Activated CD8-positive, alpha-beta memory T cell treated with anti-CD3 and anti-CD28 coated beads, Interleukin-2, amount 50 U/mL, for 1 hour (primary cell): ENCODE data around the gene TOP3B.

ENCODE experiments used
- DNase-seq: peaks from one replicate; pipeline ENCODE4 v3.0.0-alpha.2; 2020; ENCODE audit errors: extremely low read depth

TOP3B gene

DNA sequence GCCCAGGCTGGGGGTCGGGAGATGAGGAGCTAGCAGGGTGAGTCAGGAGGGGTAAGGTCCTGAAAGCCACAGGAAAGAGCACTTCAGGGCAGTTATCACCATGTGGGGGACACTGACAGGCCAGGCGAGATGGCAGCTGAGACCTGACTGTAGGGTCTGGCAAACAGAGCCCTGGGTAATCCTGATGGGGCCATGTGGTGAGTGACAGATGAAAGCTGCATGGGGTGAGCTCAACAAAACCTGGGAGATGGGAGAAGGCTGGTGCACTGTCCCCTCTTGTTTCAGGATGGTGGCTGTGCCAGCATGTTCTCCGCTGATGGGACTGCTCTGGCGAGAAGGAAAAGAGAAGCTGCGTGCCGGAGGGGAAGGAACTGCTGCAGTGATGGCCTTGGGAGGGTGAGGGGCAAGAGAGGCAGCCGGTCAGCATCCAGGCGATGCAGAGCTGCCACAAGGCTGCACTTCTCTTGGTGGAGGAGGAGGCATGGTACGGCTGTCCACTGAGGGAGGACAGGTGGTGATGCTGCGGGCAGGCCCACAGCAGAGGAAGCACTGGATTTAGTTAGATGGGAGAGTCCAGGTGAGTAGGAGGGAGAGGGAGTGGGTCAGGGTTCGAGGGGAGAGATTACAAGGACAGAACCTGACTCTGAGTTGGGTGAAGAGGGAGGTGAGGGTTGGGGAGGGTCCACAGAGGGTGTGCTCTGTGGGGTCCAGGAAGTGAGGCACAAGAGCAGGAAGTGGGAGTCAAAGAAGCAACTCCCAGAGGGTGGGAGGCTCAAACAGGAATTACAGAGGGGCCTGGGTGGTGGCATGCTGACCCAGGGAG lies 3.8 kb downstream of the TOP3B start:
- DNase-seq, result no peak

DNA sequence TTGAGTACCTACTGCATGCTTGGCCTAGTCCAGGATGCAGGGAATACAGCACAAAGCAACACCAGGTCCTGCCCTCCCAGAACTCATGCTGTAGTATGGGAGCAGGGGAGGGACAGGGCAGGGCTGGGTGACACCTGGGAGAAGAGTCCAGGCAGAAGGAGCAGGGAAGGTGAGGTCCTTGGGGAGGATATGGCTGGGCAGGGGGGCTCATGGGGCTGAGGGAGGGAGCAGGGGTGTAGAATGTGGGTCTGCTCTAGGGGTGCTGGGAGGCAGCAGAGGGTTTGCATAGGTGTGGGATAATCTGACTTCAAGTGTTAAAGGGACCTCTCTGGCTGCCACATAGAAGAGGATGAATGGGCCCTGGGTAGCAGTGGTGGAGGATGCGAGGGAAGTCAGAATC lies 4.8 kb downstream of the TOP3B start:
- no peak for DNase-seq

DNA sequence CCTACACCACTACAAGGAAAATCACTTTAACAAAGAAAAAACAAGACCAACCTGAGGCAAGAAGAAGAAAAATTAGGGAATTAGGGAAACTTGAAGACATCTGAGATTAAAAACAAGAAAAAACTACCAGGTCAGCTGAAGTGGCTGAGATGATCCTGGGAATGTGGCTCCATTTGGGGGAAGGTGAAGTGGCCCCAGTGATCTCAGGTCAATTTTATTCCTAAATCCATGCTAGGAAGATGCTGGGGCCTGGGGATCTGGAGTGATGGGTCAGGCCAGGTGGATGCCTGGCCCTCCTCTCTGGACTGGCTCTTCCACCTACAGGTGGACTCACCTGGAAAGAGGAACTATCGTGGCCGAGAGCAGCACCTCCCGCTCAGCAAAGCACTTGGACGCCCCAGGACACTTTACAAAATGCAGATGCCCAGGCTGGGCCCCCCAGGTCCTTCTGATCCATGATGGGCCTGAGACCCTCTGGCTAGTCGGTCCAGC lies 6.7 kb downstream of the TOP3B start:
- DNase-seq, result no peak

DNA sequence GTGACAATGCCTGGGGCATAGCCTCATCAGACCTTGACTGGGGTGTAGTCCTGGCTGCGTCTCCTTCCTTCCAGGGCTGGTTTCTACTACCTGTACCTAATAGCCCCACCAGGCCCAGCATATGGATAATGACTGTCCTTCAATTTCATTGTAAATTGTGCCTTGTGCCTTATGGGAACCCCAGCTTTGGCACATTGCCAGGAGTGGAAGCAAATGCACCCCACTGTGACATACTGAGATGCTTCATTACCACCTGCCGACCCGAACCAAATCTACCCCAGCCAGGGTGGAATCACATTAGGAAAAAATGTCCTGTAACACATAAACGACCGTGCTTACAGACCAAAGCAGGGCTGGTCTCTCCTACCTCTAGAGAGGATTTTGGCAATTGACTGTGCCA lies 7.3 kb downstream of the TOP3B start:
- DNase-seq, result no peak

DNA sequence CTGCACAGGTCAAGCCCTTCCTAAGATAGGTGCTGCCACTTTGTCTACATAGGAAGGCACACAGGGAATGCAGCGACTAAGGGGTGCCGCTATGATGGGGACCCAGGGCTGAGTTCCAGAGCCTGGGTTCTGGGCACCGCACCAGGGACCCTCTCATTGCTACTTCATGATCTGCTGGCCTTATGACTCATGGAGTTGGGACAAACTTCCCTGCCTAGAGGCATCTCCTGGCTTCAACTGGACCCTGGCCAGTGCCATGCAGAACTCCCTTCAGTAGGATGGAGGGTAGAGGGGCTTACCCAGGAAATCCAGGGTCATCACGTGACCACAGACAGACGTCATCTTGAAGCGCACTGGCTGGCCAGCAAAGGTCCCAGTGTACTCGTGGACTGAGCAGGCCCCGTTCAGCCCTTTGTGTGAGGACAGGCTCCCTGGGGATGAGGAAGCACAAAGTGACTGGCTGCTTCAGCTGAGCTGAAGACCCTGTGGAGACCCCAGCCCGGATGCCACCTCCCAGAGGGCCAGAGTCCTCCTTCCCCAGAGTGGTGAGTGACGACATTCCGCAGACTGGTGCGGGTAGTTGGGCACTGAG lies 8.4 kb downstream of the TOP3B start:
- DNase-seq, result no peak

DNA sequence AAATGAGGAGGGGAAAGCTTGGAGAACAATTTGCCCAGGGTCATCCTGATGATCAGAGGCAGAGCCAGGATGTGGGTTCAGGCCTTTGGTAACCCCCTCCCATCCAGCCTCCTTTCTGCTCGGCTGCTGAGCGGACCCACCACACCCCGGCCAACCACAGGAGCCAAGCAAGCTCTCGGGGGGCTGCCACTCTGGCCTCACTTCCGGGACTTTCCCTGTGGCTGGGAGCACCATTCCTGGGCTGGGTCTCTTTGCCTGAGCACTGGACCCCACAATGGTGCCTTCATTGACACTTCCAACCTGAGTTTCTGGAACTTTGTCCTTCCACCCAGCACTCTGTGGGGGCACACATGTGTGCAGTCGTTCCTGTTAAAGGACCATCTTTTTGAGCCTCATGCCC lies 9.8 kb downstream of the TOP3B start:
- DNase-seq, result no peak

DNA sequence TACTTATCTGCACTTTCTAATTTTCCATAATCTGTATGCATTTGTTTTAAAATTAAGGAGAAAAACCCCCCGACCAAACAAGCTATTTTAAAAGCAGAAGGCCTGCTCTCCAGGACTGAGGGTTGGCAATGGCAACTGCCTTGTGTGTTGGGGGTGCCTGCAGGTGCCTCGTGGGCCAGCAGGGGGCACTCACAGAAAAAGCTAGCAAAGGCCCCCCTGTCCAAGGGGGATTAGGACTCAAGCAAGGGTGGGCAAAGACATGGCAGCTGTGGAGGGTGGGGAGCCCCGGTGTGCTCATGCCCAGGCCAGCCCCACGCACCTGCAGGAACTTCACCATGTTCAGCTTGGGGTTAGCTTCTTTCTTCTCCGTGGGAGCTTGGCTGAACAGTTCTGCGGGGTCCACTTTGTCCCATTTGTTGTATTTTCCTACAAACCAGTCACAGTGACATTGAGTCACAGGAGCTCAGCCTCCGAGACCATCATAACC lies 10.3 kb downstream of the TOP3B start:
- no peak for DNase-seq

DNA sequence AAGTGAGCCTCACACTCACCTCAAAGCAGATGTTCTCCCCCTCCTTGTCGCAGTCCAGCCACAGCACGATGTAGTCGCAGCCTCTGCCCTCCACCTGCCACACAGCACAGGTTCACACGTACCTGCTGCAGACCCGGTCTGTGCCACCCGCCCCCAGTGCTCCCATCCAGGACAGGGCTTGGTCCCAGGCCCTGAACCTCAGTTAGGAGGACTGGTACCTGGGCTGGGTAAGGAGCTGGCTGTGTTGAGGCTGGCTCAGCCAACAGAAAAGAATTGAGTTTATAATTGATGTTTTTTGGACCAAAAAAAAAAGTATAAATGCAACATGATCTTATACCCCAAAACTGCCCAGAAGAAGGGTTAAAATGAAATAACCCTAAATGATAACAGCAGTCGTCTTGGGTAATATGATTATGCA lies 10.7 kb downstream of the TOP3B start:
- no peak for DNase-seq

DNA sequence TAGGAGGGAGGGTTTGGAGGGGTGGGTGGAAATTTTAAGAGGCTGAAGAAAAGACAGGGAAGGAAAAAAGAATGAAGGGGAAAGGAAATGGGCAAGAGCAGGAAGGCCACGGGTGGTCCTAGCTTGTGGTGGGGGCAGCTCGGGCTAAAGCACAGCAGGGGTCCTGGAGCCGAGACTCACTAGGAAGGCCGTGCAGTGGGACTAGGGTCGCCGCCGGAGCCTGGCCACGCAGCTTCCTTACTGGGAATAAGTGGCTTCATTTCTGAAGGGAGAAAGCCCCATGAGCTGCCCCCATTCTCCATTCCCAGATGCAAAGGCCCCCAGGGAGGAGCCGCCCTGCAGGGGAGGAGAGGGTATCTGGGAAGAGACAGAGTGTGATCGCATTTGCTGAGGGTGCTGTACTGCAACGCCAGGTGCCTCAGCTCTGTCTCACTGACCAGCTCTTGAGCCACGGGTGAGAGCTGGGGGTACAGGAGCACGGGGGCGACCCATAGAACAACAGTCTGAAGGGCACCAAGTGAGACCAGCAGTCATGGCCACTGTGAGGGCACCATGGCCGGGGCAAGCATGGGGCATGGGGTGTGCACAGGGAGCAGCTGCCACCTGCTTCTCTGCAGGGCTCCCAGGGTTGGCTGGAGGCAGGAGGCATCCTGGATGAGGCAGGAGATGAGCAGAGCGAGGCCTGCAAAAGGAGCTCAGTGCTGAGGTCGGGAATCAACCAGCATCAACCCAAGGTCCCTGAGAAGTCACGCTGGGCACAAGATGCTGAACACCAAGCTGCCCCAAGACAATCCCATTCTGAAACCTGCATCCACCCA lies 11.6 kb downstream of the TOP3B start:
- no peak for DNase-seq

DNA sequence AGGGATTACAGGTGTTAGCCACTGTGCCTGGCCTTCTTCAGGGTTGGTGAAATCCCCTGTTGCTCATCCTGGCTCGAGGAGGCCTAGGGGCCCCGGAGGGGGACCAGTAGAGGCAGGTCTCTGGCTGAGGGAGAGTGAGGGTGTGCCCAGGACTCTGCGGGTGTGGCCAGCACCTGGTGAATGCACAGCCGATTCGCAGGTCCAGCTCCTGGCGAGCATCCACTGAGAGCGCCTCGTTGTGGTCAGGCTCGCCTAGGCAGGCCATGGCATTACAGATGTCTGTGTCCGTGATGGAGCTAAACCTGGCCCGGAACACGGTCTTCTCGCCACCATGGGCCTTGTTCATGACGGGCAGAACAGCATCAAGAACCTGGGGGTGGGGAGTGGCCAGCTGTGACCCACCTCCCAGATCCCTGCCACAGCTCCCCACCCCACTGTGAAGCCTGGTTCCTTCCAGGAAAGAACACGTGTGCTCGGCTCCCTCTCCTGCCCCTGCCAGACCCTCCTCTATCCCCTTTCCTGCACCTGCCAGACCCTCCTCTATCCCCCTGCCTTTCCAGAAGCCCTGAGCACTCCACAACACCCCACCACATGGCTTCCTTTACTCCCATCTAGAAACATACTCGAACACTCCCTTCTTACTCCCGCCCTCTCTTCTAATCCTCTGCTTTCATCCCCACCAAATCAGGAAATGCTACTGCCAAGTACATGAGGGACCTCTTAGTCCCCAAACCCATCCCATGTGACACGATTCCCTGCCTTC lies 12.4 kb downstream of the TOP3B start:
- DNase-seq, result no peak

DNA sequence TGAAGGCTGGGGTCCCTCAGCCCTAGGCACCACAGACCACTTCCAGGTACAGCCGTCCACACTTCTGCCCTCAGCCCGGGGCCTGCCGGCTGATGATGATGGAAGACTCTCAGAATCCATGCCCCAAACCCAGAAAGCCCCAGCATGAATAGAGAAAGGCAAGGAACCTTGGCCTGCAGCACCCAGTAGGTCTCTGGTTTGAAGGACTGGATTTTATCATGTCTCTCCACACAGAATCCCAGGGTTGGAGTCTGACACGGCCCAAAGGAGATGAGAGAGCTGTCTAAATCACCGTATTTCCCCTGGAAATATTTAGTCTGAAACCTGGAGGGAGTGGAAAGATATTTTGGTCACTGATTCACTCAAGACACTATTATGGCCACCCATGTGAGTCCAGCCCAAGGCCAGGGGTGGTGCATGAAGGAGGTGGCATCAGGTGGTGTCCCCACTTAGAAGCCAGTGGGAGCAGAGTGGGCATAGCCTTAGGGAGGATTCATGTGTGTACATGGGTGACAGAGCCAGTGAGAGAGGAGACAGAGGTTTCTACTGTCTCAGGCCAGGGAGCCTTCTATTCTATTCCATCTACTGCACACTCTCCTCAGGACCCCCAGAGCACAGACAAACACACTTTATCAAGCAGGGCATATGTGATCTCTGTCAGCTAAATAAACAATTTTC lies 14.0 kb downstream of the TOP3B start:
- no peak for DNase-seq

DNA sequence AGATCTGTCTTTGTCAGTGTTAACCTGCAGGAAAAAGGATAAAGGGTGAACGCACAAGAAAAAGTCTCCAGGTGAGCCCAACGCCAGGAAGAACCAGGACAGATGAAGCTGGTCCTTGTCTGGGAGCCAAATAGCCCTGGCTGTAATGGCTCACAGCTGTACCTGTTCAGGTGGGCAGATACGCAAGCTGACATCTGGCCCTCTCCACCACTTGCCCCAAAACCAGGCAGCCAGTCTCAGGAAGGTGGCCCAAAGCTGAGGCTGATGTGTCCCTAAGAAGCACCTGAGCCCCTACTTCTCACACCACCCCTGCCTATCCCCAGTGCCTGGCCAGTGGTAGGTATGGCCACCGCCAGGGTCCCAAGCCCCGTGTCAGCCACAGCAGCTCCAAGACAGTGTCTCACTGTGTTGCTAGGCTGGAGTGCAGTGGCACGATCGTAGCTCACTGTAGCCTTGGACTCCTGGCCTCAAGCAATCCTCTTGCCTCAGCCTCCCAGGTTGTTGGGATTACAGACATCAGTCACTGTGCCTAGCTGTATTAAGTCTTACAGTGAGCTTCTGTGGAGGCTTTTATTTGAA lies 14.8 kb downstream of the TOP3B start:
- no peak for DNase-seq

DNA sequence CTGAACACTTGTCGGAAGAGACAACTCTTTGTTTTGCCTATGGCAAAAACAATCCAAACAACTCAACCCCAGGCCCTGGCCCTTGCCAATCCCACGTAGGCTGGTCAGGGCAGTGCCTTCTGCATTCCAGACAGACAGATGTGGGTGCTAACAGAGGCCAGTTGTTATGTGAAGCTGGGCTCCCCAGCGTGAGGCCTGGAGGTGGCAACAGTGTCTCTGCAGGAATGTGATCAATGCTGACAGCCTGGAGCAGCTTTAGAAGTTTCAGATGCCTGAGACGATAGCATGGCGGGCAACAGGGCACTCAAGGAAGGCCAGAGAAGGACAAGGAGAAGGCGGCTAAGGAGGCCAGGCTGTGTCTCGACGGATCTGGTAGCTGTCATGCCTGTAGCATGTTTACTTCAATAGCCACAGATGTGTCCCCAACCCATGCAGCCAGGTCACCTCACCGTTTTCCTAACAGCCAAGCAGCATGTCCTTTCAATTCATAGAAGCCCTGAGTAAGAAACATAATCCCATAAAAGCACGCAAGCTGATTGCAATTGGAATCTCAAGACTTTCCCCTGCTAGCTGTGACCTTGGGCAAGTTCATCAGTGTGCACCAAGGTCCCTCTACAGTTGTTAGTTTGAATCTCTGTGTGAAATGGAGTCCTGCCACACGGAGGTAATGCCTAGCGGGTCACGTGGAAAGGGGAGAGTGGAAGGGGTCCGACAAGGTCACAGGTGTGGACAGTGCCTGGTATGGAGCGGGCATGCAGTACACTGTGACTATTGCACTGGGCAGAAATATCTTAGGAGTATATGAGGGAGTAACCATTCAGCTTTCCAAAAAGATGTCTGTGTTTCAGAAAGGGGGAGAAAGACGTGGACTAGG lies 15.7 kb downstream of the TOP3B start:
- no peak for DNase-seq

DNA sequence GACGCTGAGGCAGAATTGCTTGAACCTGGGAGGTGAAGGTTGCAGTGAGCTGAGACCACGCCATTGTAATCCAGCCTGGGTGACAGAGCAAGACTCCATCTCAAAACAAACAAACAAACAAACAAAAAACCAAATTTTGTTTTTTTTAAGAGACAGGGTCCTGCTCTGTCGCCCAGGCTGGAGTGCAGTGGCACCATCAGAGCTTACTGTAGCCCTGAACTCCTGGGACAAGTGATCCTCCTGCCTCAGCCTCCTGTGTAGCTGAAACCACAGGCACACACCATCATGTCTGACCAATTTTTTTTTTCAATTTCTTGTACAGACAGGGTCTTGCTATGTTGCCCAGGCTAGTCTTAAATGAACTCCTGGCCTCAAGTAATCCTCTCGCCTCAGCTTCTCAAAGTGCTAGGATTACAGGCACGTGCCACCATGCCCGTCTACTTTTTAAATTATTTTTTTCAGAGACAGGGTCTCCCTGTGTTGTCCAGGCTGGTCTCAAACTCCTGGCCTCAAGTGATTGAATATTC lies 16.8 kb downstream of the TOP3B start:
- no peak for DNase-seq

DNA sequence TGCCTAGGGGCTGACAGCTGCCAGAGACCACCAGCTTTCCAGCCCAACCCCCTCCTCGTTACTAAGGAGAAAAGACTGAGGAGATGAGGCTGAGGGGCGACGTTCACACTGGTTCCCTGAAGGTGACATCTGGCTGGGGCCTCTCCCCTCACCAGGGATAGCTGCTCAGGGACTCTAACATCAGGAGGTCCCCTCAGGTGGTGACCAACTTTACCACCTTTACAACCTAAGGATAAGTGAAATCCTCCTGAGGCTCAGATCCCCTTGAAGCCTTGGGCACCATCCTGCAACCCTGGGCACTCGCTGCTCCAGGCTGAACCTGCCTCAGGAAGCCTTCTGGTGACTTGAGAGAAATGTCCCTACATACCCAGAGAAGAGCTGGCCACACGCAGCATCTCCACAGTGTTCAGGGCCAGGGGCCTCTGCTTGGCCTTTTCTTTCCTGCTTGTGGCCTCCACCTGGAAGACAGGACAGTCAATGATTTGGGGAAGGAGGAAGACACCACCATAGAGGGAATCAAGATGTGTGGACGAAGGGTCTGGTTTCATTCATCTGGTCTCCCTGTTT lies 17.6 kb downstream of the TOP3B start:
- DNase-seq, result no peak

DNA sequence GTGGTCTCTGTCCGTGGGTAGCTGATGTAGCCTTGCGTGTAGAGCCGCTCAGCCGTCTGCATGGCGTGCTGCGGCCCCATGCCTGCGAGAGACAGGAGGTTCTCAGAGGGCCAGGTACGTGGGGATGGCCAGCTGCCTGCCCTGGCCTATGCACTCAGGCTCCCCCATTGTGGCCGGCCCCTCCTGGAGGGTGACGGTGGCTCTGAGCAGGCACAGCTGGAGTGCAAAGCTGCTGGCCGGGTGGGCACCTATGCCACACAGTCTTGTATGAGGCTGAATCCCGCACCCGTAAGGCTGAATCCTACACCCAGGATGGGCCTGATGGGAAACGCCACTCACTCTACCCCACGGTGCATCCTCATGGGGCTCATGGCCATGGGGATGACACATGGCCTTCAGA lies 18.4 kb downstream of the TOP3B start:
- no peak for DNase-seq

DNA sequence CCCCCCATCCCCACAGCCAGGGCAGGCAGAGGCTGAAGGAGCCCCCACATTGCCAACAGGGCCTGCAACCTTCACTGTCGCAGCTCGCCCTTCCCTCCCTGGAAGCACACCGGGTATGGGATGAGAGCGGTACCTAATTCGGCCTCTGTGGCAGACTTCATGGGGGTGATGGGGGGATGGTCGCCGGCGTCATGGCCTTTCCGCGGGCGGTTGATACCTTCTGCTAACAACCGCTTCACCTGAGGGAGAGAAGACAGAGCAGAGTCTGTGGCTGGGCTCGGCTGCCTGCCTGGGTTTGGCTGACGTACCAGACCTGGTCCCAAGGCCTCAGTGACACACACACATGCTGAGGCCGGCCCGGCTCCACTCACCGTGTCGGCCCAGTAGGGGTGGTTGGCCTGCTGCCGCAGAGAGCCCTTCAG lies 18.8 kb downstream of the TOP3B start:
- no peak for DNase-seq

DNA sequence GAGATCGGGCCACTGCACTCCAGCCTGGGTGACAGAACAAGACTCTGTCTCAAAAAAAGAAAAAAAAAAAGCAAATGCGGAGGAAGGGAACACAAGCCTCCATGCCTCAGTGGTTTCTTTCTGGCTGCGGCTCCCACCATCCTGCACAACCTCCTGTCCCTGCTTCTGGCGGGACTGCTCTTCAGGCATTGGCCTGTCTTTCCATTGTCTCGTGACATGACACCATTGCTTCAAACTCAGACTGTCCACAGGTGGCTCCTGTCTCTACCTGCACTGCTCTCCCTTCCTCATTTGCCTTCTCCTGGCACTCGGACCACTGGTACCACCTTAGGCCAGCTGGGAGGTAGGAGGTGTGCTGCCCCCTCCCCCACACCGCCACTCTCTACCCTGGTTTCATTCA lies 19.3 kb downstream of the TOP3B start:
- no peak for DNase-seq

DNA sequence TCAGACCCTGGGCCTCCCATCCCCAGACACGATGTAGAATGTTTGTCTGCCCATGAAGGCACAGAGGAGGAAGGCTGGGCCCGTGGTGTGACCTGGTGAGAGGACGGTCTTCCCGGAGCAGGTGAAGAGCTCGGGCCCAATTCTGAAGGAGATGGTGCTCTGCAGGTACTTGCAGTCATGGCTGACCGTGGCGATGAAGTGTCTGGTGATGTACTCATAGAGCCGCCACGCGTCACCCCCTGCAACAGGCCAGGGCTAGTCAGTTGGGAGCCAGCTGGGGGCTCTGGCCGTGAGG lies 20.0 kb downstream of the TOP3B start:
- no peak for DNase-seq
